B cell (primary cell): ENCODE results near the gene NCAM1. TPM values are rescaled to one million over a fixed set of nuclear protein-coding genes. Genes with fewer than 3 reads are reported as not detected.

Experiments used
- ATAC-seq: fragments of 200-7000 bp; cut with Tn5 transposase; one replicate; pipeline ENCODE4 v1.10.0; 2021; ENCODE audit warnings: low read depth, mild to moderate bottlenecking, moderate number of reproducible peaks, moderate library complexity
- CTCF ChIA-PET: fragments of 350-600 bp; sonication (Branson Sonifier 250); formaldehyde crosslinking; loops from one replicate; lab custom pipeline; 2021; ENCODE audit warnings: antibody characterized with exemption, inconsistent platforms; lab: Charles Lee
- POLR2A ChIA-PET: fragments of 350-600 bp; sonication (Branson Sonifier 250); formaldehyde crosslinking; loops from one replicate; lab custom pipeline; 2021; ENCODE audit warnings: antibody characterized with exemption; lab: Charles Lee
- DNase-seq: peaks from one replicate; pipeline ENCODE4 v3.0.0; 2013
- H2AFZ ChIP-seq: 2 replicates; pipeline ENCODE4 v1.6.1; 2012; ENCODE audit warnings: mild to moderate bottlenecking, low read depth, low read length; ENCODE audit not compliant: insufficient read depth, poor library complexity, severe bottlenecking
- H3K27ac ChIP-seq, 2 donors: 1 replicate in 1 of 2; 2 replicates in 1 of 2; pipeline ENCODE4 v1.5.1; 2012 to 2013; ENCODE audit warnings: low read length in 2 of 2, mild to moderate bottlenecking in 2 of 2, moderate library complexity in 1 of 2
- H3K27me3 ChIP-seq, 4 experiments: fragments of 200-600 bp in 1 of 4; sonication (generic) in 1 of 4; replicated peaks in 1 of 4; 1 replicate in 2 of 4; 2 replicates in 2 of 4; pipeline versions ENCODE4 v1.6.1 to v1.7.0; 2013 to 2016; ENCODE audit warnings: low read length in 3 of 4, mild to moderate bottlenecking in 2 of 4, mixed read lengths in 1 of 4, moderate library complexity in 1 of 4; ENCODE audit not compliant: insufficient read depth in 4 of 4, control insufficient read depth in 3 of 4; ENCODE audit errors: control extremely low read depth in 1 of 4
- H3K36me3 ChIP-seq, 2 experiments: replicated peaks in 1 of 2; 1 replicate in 1 of 2; 2 replicates in 1 of 2; pipeline versions ENCODE4 v1.6.1 to v1.7.1; 2013; ENCODE audit warnings: low read length in 1 of 2; ENCODE audit not compliant: insufficient read depth in 2 of 2, control insufficient read depth in 1 of 2; ENCODE audit errors: control extremely low read depth in 1 of 2, extremely low read depth in 1 of 2
- H3K4me1 ChIP-seq, 2 donors: fragments of 200-600 bp in 1 of 2; sonication (generic) in 1 of 2; 1 replicate in 1 of 2; 2 replicates in 1 of 2; pipeline versions ENCODE4 v1.5.1 to v1.6.1; 2013 to 2017; ENCODE audit warnings: low read length in 2 of 2; ENCODE audit not compliant: control insufficient read depth in 2 of 2, insufficient read depth in 2 of 2
- H3K4me2 ChIP-seq: replicated peaks from 2 replicates; pipeline ENCODE3; 2012; ENCODE audit warnings: mild to moderate bottlenecking, low read depth, low read length; ENCODE audit not compliant: poor library complexity, severe bottlenecking
- H3K4me3 ChIP-seq, 5 experiments: fragments of 200-600 bp in 1 of 5; sonication (generic) in 1 of 5; 1 replicate in 3 of 5; 2 replicates in 2 of 5; pipeline versions ENCODE4 v1.5.1 to v1.7.0; 2011 to 2016; ENCODE audit warnings: low read length in 4 of 5, mild to moderate bottlenecking in 4 of 5, low read depth in 2 of 5, control low read depth in 1 of 5, moderate library complexity in 1 of 5; ENCODE audit not compliant: insufficient read depth in 1 of 5; ENCODE audit errors: control extremely low read depth in 1 of 5, extremely low read depth in 1 of 5
- H3K79me2 ChIP-seq: fragments of 200-600 bp; sonication (generic); one replicate; pipeline ENCODE4 v1.6.0; 2016; ENCODE audit warnings: low read length; ENCODE audit not compliant: control insufficient read depth, insufficient read depth
- H3K9ac ChIP-seq: fragments of 200-600 bp; sonication (generic); 2 replicates; pipeline ENCODE4 v1.6.1; 2017; ENCODE audit warnings: mild to moderate bottlenecking, low read length, moderate library complexity
- H3K9me3 ChIP-seq, 3 donors: one replicate each; pipeline versions ENCODE4 v1.6.1 to v1.7.1; 2013; ENCODE audit warnings: low read length in 2 of 3; ENCODE audit not compliant: control insufficient read depth in 2 of 3, insufficient read depth in 1 of 3; ENCODE audit errors: control extremely low read depth in 1 of 3
- H4K20me1 ChIP-seq: 2 replicates; pipeline ENCODE4 v1.6.0; 2012; ENCODE audit warnings: mild to moderate bottlenecking, low read length; ENCODE audit not compliant: insufficient read depth, control insufficient read depth, poor library complexity, severe bottlenecking
- H3K27ac Mint-ChIP-seq: one replicate; pipeline ENCODE4 v1.8.0; 2021; ENCODE audit warnings: mixed read lengths
- H3K27me3 Mint-ChIP-seq: one replicate; pipeline ENCODE4 v1.8.0; 2021; ENCODE audit warnings: mixed read lengths
- H3K4me1 Mint-ChIP-seq: one replicate; pipeline ENCODE4 v1.8.0; 2021; ENCODE audit warnings: mixed read lengths
- H3K4me3 Mint-ChIP-seq: one replicate; pipeline ENCODE4 v1.8.0; 2021; ENCODE audit warnings: mixed read lengths
- H3K9me3 Mint-ChIP-seq: one replicate; pipeline ENCODE4 v1.8.0; 2022; ENCODE audit warnings: mixed read lengths; ENCODE audit not compliant: insufficient read depth
- CTCF ChIP-seq: fragments of 200-600 bp; IDR thresholded peaks from one replicate; pipeline ENCODE4 v1.8.0; 2022; ENCODE audit warnings: antibody characterized with exemption, mild to moderate bottlenecking
- EZH2 ChIP-seq: IDR thresholded peaks from 2 replicates; pipeline ENCODE4 v1.6.1; 2012; ENCODE audit warnings: borderline replicate concordance, low read depth, mild to moderate bottlenecking, moderate library complexity, low read length; ENCODE audit not compliant: insufficient read depth, poor library complexity, severe bottlenecking
- WGBS: methylation state at CpG from one replicate; pipeline ENCODE4 v1.1.5; 2013; ENCODE audit warnings: missing lambda C conversion rate; ENCODE audit not compliant: insufficient coverage; 5-methylcytosine and 5-hydroxymethylcytosine counted together
- intact Hi-C: fragments of 100-400 bp; cut with micrococcal nuclease; formaldehyde crosslinking; loops from one replicate; pipeline ENCODE4 v1.10.0; 2022
- polyA plus RNA-seq: library from polyadenylated mRNA; depleted of rRNA; stranded (reverse); fragments of >200 nt; gene quantifications from 2 replicates; pipeline ENCODE4 v1.2.3, GENCODE V29; 2012
- total RNA-seq, 2 donors: library from RNA; stranded (reverse); fragments of 120-200 nt in 1 of 2; gene quantifications; 1 replicate in 1 of 2; 2 replicates in 1 of 2; pipeline versions ENCODE4 v1.2.3 to v1.2.4, GENCODE V29; 2013 to 2022

Gene NCAM1
- total and polyA plus RNA-seq, 2 donors (not counting 1 experiment from before 2014, with no cell fraction given), result 0.37 TPM; not detected in 1

- Histone ChIP-seq H2AFZ (no peak overlapping the region), H4K20me1 (no peaks in the 10 kb centered on the region), H3K9me3 (no peaks in the 10 kb centered on the region), H3K9ac (no peak overlapping the region), H3K36me3 (no peaks in the 10 kb centered on the region), H3K27me3 (no peaks in the 10 kb centered on the region), H3K4me3 (no peak overlapping the region), H3K4me1 (no peaks in the 10 kb centered on the region), H3K79me2 (no peaks in the 10 kb centered on the region), H3K4me2 (no peak overlapping the region), H3K27ac (no peak overlapping the region)
- Mint-ChIP-seq H3K27ac (no peak overlapping the region), H3K4me3 (no peak overlapping the region), H3K4me1 (no peaks in the 10 kb centered on the region), H3K9me3 (no peaks in the 10 kb centered on the region), H3K27me3 (no peaks in the 10 kb centered on the region)
- ATAC-seq, result no peak
- 98% methylated on average over 5 of the region's 6 CpGs for WGBS
- TF ChIP-seq CTCF, result no peak
- TF ChIP-seq EZH2, result no peak
- DNase-seq, result no peak
- ChIA-PET POLR2A (no interaction called here), CTCF (no interaction called here)
- intact Hi-C loops, result no loop called here
Observed at GRCh38 chr11:113077379-113077778, 116.2 kb downstream of the NCAM1 start.

GRCh38 chr11:113082341-113082955 is 121.2 kb downstream of the NCAM1 start:
- intact Hi-C loops, result no loop called here
- ChIA-PET POLR2A (no interaction called here), CTCF (no interaction called here)
- Mint-ChIP-seq H3K27me3 (no peaks in the 10 kb centered on the region), H3K9me3 (no peaks in the 10 kb centered on the region), H3K4me1 (no peaks in the 10 kb centered on the region), H3K27ac (no peak overlapping the region), H3K4me3 (no peak overlapping the region)
- TF ChIP-seq EZH2, result no peak
- TF ChIP-seq CTCF, result no peak
- Histone ChIP-seq H3K27me3 (peaks cover 0 to 4% (median 0%) of the 10 kb centered on the region in 4 experiments), H3K4me3 (no peak overlapping the region), H3K9me3 (no peaks in the 10 kb centered on the region), H3K9ac (no peak overlapping the region), H3K4me2 (no peak overlapping the region), H3K4me1 (no peaks in the 10 kb centered on the region), H3K36me3 (no peaks in the 10 kb centered on the region), H3K27ac (no peak overlapping the region), H3K79me2 (no peaks in the 10 kb centered on the region), H2AFZ (no peak overlapping the region), H4K20me1 (no peaks in the 10 kb centered on the region)
- WGBS, result 94% methylated on average over 6 of the region's 12 CpGs
- DNase-seq, result no peak
- no peak for ATAC-seq
